Adrenal gland (tissue), 5 donors: Measurements from ENCODE around the gene CDK6.

Experiments
- CTCF ChIP-seq, 6 experiments: fragments of 450-650 bp in 4 of 6; fragments of 200-600 bp in 2 of 6; sonication (generic) in 1 of 6; IDR thresholded peaks; 1 replicate in 5 of 6; 2 replicates in 1 of 6; pipeline versions ENCODE4 v1.5.1 to v1.8.0; 2016 to 2021; ENCODE audit warnings: antibody characterized with exemption in 6 of 6, mild to moderate bottlenecking in 2 of 6, moderate library complexity in 1 of 6
- POLR2A ChIP-seq, 2 donors: fragments of 450-650 bp; IDR thresholded peaks; one replicate each; pipeline ENCODE4 v1.6.1; 2017; ENCODE audit warnings: antibody characterized with exemption in 2 of 2, mild to moderate bottlenecking in 2 of 2, moderate library complexity in 1 of 2
- donor health status: DM: no; HTN: no; CAD: no.

- TF ChIP-seq POLR2A (IDR thresholded peaks at IDR 0.05) (no peak), CTCF (IDR thresholded peaks at IDR 0.05) (no peak)
Observed at GRCh38 chr7:92797693-92798092, 38.7 kb downstream of the CDK6 start.
